GM12878 (cell line): ENCODE results near the gene METTL21A. TPM values are rescaled to one million over a fixed set of nuclear protein-coding genes. Genes with fewer than 3 reads are reported as not detected.
A peak's percentile ranks its signal among the peaks of the same experiment; 100 is the strongest.

Experiments used
- ATAC-seq: fragments of 200-7000 bp; cut with Tn5 transposase; 3 replicates; pipeline ENCODE4 v1.9.1; 2020; ENCODE audit warnings: mild to moderate bottlenecking, moderate library complexity
- BruUV-seq: library from RNA; stranded (reverse); fragments of 400-500 nt; replicated peaks from 2 replicates; lab custom pipeline; 2021; lab: Mats Ljungman, UMichigan
- CTCF ChIA-PET: fragments of 300-600 bp; sonication (Branson Sonifier 250); formaldehyde crosslinking; extraction: SDS; loops from one replicate; lab custom pipeline; 2021; ENCODE audit warnings: inconsistent platforms; lab: Yijun Ruan, JAX
- POLR2A ChIA-PET: fragments of 350-600 bp; formaldehyde crosslinking; extraction: SDS; loops from one replicate; lab custom pipeline; 2021; ENCODE audit warnings: inconsistent platforms; lab: Charles Lee
- RAD21 ChIA-PET: fragments of 300-600 bp; sonication (Branson Sonifier 250); formaldehyde crosslinking; loops from one replicate; lab custom pipeline; 2023; ENCODE audit warnings: antibody characterized with exemption; ENCODE audit not compliant: unreplicated experiment; lab: Charles Lee
- SMC1A ChIA-PET: fragments of 300-600 bp; sonication (Branson Sonifier 250); formaldehyde crosslinking; loops from one replicate; lab custom pipeline; 2023; ENCODE audit not compliant: unreplicated experiment, uncharacterized antibody; lab: Charles Lee
- DNase-seq: peaks from one replicate; pipeline ENCODE4 v3.0.0-alpha.2; 2011; ENCODE audit warnings: low read depth, low spot score
- FAIRE-seq: peaks from 3 replicates; lab custom pipeline; 2011; peaks lifted over from hg19 to GRCh38; lab: Jason Lieb, UNC
- H2AFZ ChIP-seq: 2 replicates; pipeline ENCODE4 v1.6.0; 2011; ENCODE audit warnings: low read depth, low read length, control low read depth; ENCODE audit not compliant: control insufficient read depth
- H3K27ac ChIP-seq: 2 replicates; pipeline ENCODE4 v1.5.1; 2011; ENCODE audit warnings: control low read depth; ENCODE audit not compliant: control insufficient read depth, insufficient read depth
- H3K27me3 ChIP-seq, 2 experiments: replicated peaks in 1 of 2; 2 replicates each; pipeline versions ENCODE4 v1.6.0 to v1.6.1; 2011; ENCODE audit warnings: low read length in 1 of 2; ENCODE audit not compliant: control insufficient read depth in 2 of 2, insufficient read depth in 2 of 2
- H3K36me3 ChIP-seq, 2 experiments: 2 replicates each; pipeline ENCODE4 v1.5.1; 2011; ENCODE audit warnings: low read length in 1 of 2; ENCODE audit not compliant: control insufficient read depth in 2 of 2, insufficient read depth in 2 of 2
- H3K4me1 ChIP-seq: 2 replicates; pipeline ENCODE4 v1.6.1; 2011; ENCODE audit warnings: mild to moderate bottlenecking, low read length, moderate library complexity, mixed read lengths; ENCODE audit not compliant: control insufficient read depth, insufficient read depth
- H3K4me2 ChIP-seq: 2 replicates; pipeline ENCODE4 v1.6.0; 2011; ENCODE audit warnings: control low read depth; ENCODE audit not compliant: control insufficient read depth, insufficient read depth
- H3K4me3 ChIP-seq: fragments of 200-600 bp; sonication (generic); 2 replicates; pipeline ENCODE4 v1.5.1; 2016
- H3K79me2 ChIP-seq: 2 replicates; pipeline ENCODE4 v1.6.0; 2011; ENCODE audit warnings: low read length; ENCODE audit not compliant: control insufficient read depth, insufficient read depth
- H3K9ac ChIP-seq: 2 replicates; pipeline ENCODE4 v1.8.0; 2011; ENCODE audit warnings: low read length, control low read depth, mixed read lengths; ENCODE audit not compliant: control insufficient read depth, insufficient read depth
- H3K9me3 ChIP-seq: replicated peaks from 3 replicates; pipeline ENCODE4 v1.5.1; 2011; ENCODE audit warnings: mild to moderate bottlenecking, low read length; ENCODE audit not compliant: control insufficient read depth, insufficient read depth
- H4K20me1 ChIP-seq: 2 replicates; pipeline ENCODE4 v1.6.0; 2011; ENCODE audit not compliant: control insufficient read depth, insufficient read depth
- CHD2 ChIP-seq: IDR thresholded peaks from 2 replicates; pipeline ENCODE4 v1.6.1; 2011; ENCODE audit warnings: low read depth, low read length, improper control_type of control experiment, borderline replicate concordance
- ETV6 ChIP-seq, 2 experiments: fragments of 450-650 bp in 1 of 2; IDR thresholded peaks in 1 of 2; conservative IDR thresholded peaks in 1 of 2; 2 replicates each; pipeline ENCODE4 v1.6.1; 2014; ENCODE audit warnings: antibody characterized with exemption in 1 of 2, borderline replicate concordance in 1 of 2, low read depth in 1 of 2, mild to moderate bottlenecking in 1 of 2, moderate library complexity in 1 of 2
- MEF2B ChIP-seq: fragments of 450-650 bp; IDR thresholded peaks from 2 replicates; pipeline ENCODE4 v1.6.1; 2018; ENCODE audit warnings: mild to moderate bottlenecking, moderate library complexity; ENCODE audit not compliant: partially characterized antibody, poor library complexity, severe bottlenecking
- WGBS: methylation state at CpG from one replicate; pipeline ENCODE4 v1.1.6; 2016; ENCODE audit warnings: low lambda C conversion rate; ENCODE audit not compliant: insufficient replicate concordance, insufficient coverage; ENCODE audit errors: missing lambda C conversion rate; 5-methylcytosine and 5-hydroxymethylcytosine counted together
- in situ Hi-C: fragments of 300-500 bp; cut with MboI; formaldehyde crosslinking; loops from 9 replicates; pipeline ENCODE4 v1.14.3; 2018; ENCODE audit warnings: mixed read lengths
- intact Hi-C: fragments of 100-400 bp; cut with micrococcal nuclease; formaldehyde crosslinking; loops from one replicate; pipeline ENCODE4 v1.14.2; 2022; ENCODE audit not compliant: unreplicated experiment
- polyA plus RNA-seq, 11 experiments: library from polyadenylated mRNA; depleted of rRNA in 4 of 11; unstranded in 6 of 11; stranded (reverse) in 5 of 11; fragments of >200 nt; fragmentation: Nextera tagmentation in 4 of 11; fragmentation: Illumina TruSeq in 1 of 11; extraction: Ambion mirVana in 4 of 11; extraction: Trizol in 1 of 11; gene quantifications; 1 replicate in 1 of 11; 2 replicates in 10 of 11; pipeline versions ENCODE4 v1.2.1 to v1.2.3, GENCODE V29; 2011 to 2016; ENCODE audit warnings: inconsistent platforms in 2 of 11, missing spikeins in 2 of 11, low read depth in 1 of 11
- total RNA-seq, 4 experiments: library from RNA; depleted of rRNA in 3 of 4; stranded (reverse); fragments of >200 nt in 3 of 4; fragmentation: Illumina TruSeq in 1 of 4; extraction: Trizol in 1 of 4; gene quantifications; 2 replicates each; pipeline versions ENCODE4 v1.2.1 to v1.2.3, GENCODE V29; 2013 to 2021
- TF ChIP-seq, protein P1 (sequence below): fragments of 450-650 bp; IDR thresholded peaks from 2 replicates; pipeline ENCODE4 v1.6.1; 2016; ENCODE audit warnings: mild to moderate bottlenecking
- TF ChIP-seq, protein P2 (sequence below): fragments of 450-650 bp; IDR thresholded peaks from 2 replicates; pipeline ENCODE4 v1.6.1; 2017; ENCODE audit warnings: low read depth, mild to moderate bottlenecking, moderate library complexity

Gene METTL21A
- total and polyA plus RNA-seq, 10 of the 15 experiments (the other 5 are each of a cell fraction or from before 2014, with no cell fraction given): 6.8 to 41.7 (median 27.8) TPM

DNA sequence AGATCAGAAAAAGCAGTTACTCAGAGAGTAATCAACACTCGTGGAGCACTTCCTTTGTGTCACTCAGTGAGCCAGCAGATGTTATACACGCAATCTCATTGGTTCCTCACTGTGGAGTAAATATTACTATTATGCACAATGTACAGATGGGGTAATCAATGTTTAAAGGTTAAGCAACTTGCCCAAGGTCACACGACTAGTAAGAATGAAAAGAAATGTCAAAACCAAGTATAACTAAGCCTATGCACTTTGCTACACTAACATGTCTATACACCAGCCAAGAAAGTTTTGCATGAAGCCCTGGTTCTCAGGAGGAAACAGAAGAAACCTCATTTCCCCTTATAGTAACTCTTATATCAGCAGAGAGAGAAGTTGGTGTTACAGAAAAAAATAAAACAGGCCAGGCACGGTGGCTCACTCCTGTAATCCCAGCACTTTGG, 5.4 kb downstream of the METTL21A start (continued):
- TF ChIP-seq, protein P1, sequence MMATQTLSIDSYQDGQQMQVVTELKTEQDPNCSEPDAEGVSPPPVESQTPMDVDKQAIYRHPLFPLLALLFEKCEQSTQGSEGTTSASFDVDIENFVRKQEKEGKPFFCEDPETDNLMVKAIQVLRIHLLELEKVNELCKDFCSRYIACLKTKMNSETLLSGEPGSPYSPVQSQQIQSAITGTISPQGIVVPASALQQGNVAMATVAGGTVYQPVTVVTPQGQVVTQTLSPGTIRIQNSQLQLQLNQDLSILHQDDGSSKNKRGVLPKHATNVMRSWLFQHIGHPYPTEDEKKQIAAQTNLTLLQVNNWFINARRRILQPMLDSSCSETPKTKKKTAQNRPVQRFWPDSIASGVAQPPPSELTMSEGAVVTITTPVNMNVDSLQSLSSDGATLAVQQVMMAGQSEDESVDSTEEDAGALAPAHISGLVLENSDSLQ: peak; percentile 86
- peak; percentile 17 for TF ChIP-seq MEF2B

DNA sequence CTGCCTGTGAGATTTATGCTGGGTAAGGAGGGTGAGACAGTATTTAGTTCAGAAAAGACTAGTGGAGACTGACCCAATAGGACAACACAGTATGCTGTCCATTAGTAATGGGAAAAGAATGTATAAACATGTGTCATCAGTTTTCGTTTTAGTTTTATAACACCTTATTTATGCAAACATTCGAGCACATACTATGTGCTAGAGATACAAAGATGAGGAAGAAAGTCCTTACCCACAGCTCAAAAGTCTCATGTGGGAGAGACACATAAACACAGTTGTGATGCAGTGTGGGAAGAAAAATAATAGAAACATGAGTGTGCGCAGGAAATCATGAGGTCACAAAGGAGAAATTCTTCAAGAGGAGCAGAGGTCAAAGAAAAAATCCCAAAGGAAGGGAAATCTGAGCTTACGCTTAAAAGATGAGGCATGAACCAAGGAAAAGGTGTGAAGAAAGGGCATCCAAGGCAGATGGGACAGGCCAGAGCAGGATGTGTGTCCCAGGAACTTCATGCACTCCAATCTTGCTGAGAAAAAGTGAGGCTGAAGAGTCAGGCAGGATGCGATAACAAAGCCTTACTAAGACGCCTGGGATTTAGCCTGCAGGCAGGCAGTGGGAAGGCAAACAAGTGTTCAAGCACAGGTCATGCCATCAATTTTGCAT, 8.1 kb downstream of the METTL21A start:
- H3K4me2 ChIP-seq: no peak overlapping the region
- H3K9me3 ChIP-seq: no peaks in the 10 kb centered on the region
- WGBS: 96% methylated on average over 6 of the region's 6 CpGs
- BruUV-seq: no TSS peak
- TF ChIP-seq CHD2: no peak
- no peak for TF ChIP-seq ETV6 (conservative IDR thresholded peaks at IDR 0.05 in 1 of 2, IDR thresholded peaks at IDR 0.05 in 1 of 2; ENCODE audit: borderline replicate concordance in 1 of 2, low read depth in 1 of 2)
- TF ChIP-seq, protein P2, sequence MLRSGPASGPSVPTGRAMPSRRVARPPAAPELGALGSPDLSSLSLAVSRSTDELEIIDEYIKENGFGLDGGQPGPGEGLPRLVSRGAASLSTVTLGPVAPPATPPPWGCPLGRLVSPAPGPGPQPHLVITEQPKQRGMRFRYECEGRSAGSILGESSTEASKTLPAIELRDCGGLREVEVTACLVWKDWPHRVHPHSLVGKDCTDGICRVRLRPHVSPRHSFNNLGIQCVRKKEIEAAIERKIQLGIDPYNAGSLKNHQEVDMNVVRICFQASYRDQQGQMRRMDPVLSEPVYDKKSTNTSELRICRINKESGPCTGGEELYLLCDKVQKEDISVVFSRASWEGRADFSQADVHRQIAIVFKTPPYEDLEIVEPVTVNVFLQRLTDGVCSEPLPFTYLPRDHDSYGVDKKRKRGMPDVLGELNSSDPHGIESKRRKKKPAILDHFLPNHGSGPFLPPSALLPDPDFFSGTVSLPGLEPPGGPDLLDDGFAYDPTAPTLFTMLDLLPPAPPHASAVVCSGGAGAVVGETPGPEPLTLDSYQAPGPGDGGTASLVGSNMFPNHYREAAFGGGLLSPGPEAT: no peak
- TF ChIP-seq, all 136 proteins: peak for 0
- DNase-seq (no peak), FAIRE-seq (no peak), ATAC-seq (no peak)
- in situ Hi-C loops: no loop called here
- H3K36me3 ChIP-seq: peaks cover 4 to 10% of the 10 kb centered on the region in 2 experiments
- H3K79me2 ChIP-seq: peaks cover 12% of the 10 kb centered on the region
- H4K20me1 ChIP-seq: no peaks in the 10 kb centered on the region
- ChIA-PET CTCF (no interaction called here), SMC1A (interaction anchor here (0.6 to 1.1 kb wide), 2 partner anchors 67 to 357 kb away, joined by 3 to 4 read pairs; no protein-coding TSS in a partner anchor), RAD21 (no interaction called here), POLR2A (interaction anchor here (1.2 kb wide), 1 partner anchor 18 kb away, joined by 3 read pairs; no protein-coding TSS in a partner anchor)
- intact Hi-C loops: no loop called here
- no peak overlapping the region for H2AFZ ChIP-seq
- peaks cover 12% of the 10 kb centered on the region for H3K4me1 ChIP-seq
- no peak overlapping the region for H3K9ac ChIP-seq
- H3K27ac ChIP-seq: no peak overlapping the region
- H3K27me3 ChIP-seq: no peaks in the 10 kb centered on the region
- H3K4me3 ChIP-seq: no peak overlapping the region
